GM12891 (cell line): ENCODE data around the gene LRRC10B.

Source experiments
- DNase-seq: peaks from one replicate; pipeline ENCODE4 v3.0.0; 2011; ENCODE audit warnings: low spot score; ENCODE audit not compliant: insufficient read length
- FAIRE-seq: peaks from 2 replicates; lab custom pipeline; 2011; peaks lifted over from hg19 to GRCh38; lab: Jason Lieb, UNC
- PAX5 ChIP-seq: IDR thresholded peaks from 2 replicates; pipeline ENCODE4 v1.6.1; 2011; ENCODE audit warnings: low read length, moderate library complexity, mild to moderate bottlenecking; ENCODE audit not compliant: insufficient read depth, severe bottlenecking
- POLR2A ChIP-seq: IDR thresholded peaks from 2 replicates; pipeline ENCODE4 v1.6.1; 2011; ENCODE audit warnings: low read depth, low read length, control low read depth
- POLR2AphosphoS5 ChIP-seq: IDR thresholded peaks from 2 replicates; pipeline ENCODE4 v1.6.1; 2011; ENCODE audit warnings: low read depth, low read length, control low read depth
- POU2F2 ChIP-seq: IDR thresholded peaks from 2 replicates; pipeline ENCODE4 v1.6.1; 2011; ENCODE audit warnings: low read depth, mild to moderate bottlenecking, control low read depth, low read length, moderate library complexity
- SPI1 ChIP-seq: IDR thresholded peaks from 2 replicates; pipeline ENCODE4 v1.6.1; 2011; ENCODE audit warnings: low read depth, low read length, control low read depth
- TAF1 ChIP-seq: IDR thresholded peaks from 2 replicates; pipeline ENCODE4 v1.6.1; 2011; ENCODE audit warnings: low read depth, low read length, control low read depth

The LRRC10B gene

GRCh38 chr11:61551634-61552033, 43.1 kb downstream of the LRRC10B start:
- TF ChIP-seq SPI1, result no peak
- no peak for TF ChIP-seq PAX5
- no peak for TF ChIP-seq TAF1
- no peak for FAIRE-seq
- no peak for DNase-seq

GRCh38 chr11:61552108-61552635, 43.6 kb downstream of the LRRC10B start:
- no peak for FAIRE-seq

GRCh38 chr11:61553373-61554171, 45.0 kb downstream of the LRRC10B start:
- no peak for DNase-seq
- no peak for FAIRE-seq
- TF ChIP-seq TAF1, result no peak
- TF ChIP-seq POU2F2, result no peak
- TF ChIP-seq PAX5, result no peak
- no peak for TF ChIP-seq POLR2AphosphoS5
- no peak for TF ChIP-seq SPI1
- no peak for TF ChIP-seq POLR2A

More at GRCh38 chr11:61552108-61552635, 43.6 kb downstream of the LRRC10B start:
- TF ChIP-seq POLR2A (no peak), PAX5 (no peak)
- no peak for DNase-seq

GRCh38 chr11:61554172-61554988, 45.8 kb downstream of the LRRC10B start:
- TF ChIP-seq PAX5 (no peak), POLR2AphosphoS5 (no peak), POU2F2 (no peak), SPI1 (no peak), TAF1 (no peak)
- FAIRE-seq (peak; percentile 9), DNase-seq (no peak)

- no peak for TF ChIP-seq POLR2A
- FAIRE-seq (no peak), DNase-seq (no peak)
These were observed 46.8 kb downstream of the LRRC10B start for GRCh38 chr11:61555051-61555969.

GRCh38 chr11:61555978-61556377, 47.4 kb downstream of the LRRC10B start:
- FAIRE-seq (no peak), DNase-seq (no peak)
- TF ChIP-seq TAF1, result no peak
- no peak for TF ChIP-seq PAX5
- no peak for TF ChIP-seq POU2F2
- no peak for TF ChIP-seq POLR2AphosphoS5

GRCh38 chr11:61556621-61557020, 48.1 kb downstream of the LRRC10B start:
- no peak for DNase-seq
- FAIRE-seq, result no peak
- no peak for TF ChIP-seq PAX5
- no peak for TF ChIP-seq POLR2A
- TF ChIP-seq SPI1, result no peak
- no peak for TF ChIP-seq POLR2AphosphoS5
- TF ChIP-seq TAF1, result no peak
- no peak for TF ChIP-seq POU2F2
